Keratinocyte (primary cell): Measurements from ENCODE around the gene AKR1B1. TPM values are rescaled to one million over a fixed set of nuclear protein-coding genes. Genes with fewer than 3 reads are reported as not detected.

Experiments used
- DNase-seq: peaks from one replicate; pipeline ENCODE4 v3.0.0-alpha.2; 2011; ENCODE audit warnings: low read depth, missing footprints, low spot score
- FAIRE-seq: peaks from 2 replicates; lab custom pipeline; 2011; peaks lifted over from hg19 to GRCh38; lab: Jason Lieb, UNC
- H2AFZ ChIP-seq: 2 replicates; pipeline ENCODE4 v1.6.0; 2012; ENCODE audit warnings: low read length, control low read depth, inconsistent platforms; ENCODE audit not compliant: control insufficient read depth
- H3K27ac ChIP-seq: 2 replicates; pipeline ENCODE4 v1.5.1; 2011; ENCODE audit warnings: low read length; ENCODE audit not compliant: control insufficient read depth, insufficient read depth
- H3K27me3 ChIP-seq: 3 replicates; pipeline ENCODE4 v1.6.0; 2011; ENCODE audit warnings: low read length; ENCODE audit not compliant: control insufficient read depth, insufficient read depth; ENCODE audit errors: extremely low read depth
- H3K36me3 ChIP-seq, 2 experiments: 2 replicates in 1 of 2; 3 replicates in 1 of 2; pipeline ENCODE4 v1.5.1; 2011; ENCODE audit warnings: low read length in 2 of 2, mild to moderate bottlenecking in 1 of 2; ENCODE audit not compliant: control insufficient read depth in 2 of 2, insufficient read depth in 2 of 2; ENCODE audit errors: extremely low read depth in 1 of 2
- H3K4me1 ChIP-seq: 3 replicates; pipeline ENCODE4 v1.5.1; 2011; ENCODE audit warnings: low read length; ENCODE audit not compliant: control insufficient read depth, insufficient read depth; ENCODE audit errors: extremely low read depth
- H3K4me2 ChIP-seq: 3 replicates; pipeline ENCODE4 v1.6.0; 2011; ENCODE audit warnings: low read depth, low read length; ENCODE audit not compliant: control insufficient read depth, insufficient read depth; ENCODE audit errors: extremely low read depth
- H3K4me3 ChIP-seq, 3 experiments: fragments of 200-600 bp in 1 of 3; sonication (generic) in 1 of 3; 2 replicates in 2 of 3; 3 replicates in 1 of 3; pipeline ENCODE4 v1.5.1; 2011 to 2016; ENCODE audit warnings: low read length in 3 of 3, mild to moderate bottlenecking in 3 of 3, control low read depth in 2 of 3, inconsistent platforms in 1 of 3, low read depth in 1 of 3, mixed read lengths in 1 of 3, mixed run types in 1 of 3, moderate library complexity in 1 of 3; ENCODE audit not compliant: control insufficient read depth in 2 of 3, insufficient read depth in 2 of 3; ENCODE audit errors: extremely low read depth in 1 of 3
- H3K79me2 ChIP-seq: 2 replicates; pipeline ENCODE4 v1.6.0; 2012; ENCODE audit warnings: low read length; ENCODE audit not compliant: control insufficient read depth, insufficient read depth
- H3K9ac ChIP-seq: 3 replicates; pipeline ENCODE4 v1.6.0; 2011; ENCODE audit warnings: low read length; ENCODE audit not compliant: control insufficient read depth, insufficient read depth; ENCODE audit errors: extremely low read depth
- H3K9me1 ChIP-seq: 3 replicates; pipeline ENCODE4 v1.6.0; 2011; ENCODE audit warnings: low read length; ENCODE audit not compliant: control insufficient read depth, insufficient read depth; ENCODE audit errors: extremely low read depth
- H3K9me3 ChIP-seq: 2 replicates; pipeline ENCODE4 v1.5.1; 2012; ENCODE audit warnings: low read depth, low read length; ENCODE audit not compliant: control insufficient read depth
- H4K20me1 ChIP-seq: 3 replicates; pipeline ENCODE4 v1.6.0; 2011; ENCODE audit warnings: low read length; ENCODE audit not compliant: control insufficient read depth, insufficient read depth; ENCODE audit errors: extremely low read depth
- CTCF ChIP-seq, 3 experiments: IDR thresholded peaks in 1 of 3; conservative IDR thresholded peaks in 1 of 3; optimal IDR thresholded peaks in 1 of 3; 2 replicates in 2 of 3; 3 replicates in 1 of 3; pipeline versions ENCODE3 to v1.5.1; 2011; ENCODE audit warnings: low read length in 3 of 3, mild to moderate bottlenecking in 3 of 3, moderate library complexity in 2 of 3, control low read depth in 1 of 3, inconsistent platforms in 1 of 3; ENCODE audit not compliant: insufficient read depth in 2 of 3; ENCODE audit errors: extremely low read depth in 1 of 3
- EZH2 ChIP-seq: IDR thresholded peaks from one replicate; pipeline ENCODE4 v1.6.1; 2012; ENCODE audit warnings: inconsistent platforms, mild to moderate bottlenecking, low read length, moderate library complexity
- dilution Hi-C: fragments of 300-500 bp; cut with MboI; formaldehyde crosslinking; loops from one replicate; pipeline ENCODE4 v1.7.0; 2020; ENCODE audit warnings: low sequenced_read_pairs; ENCODE audit not compliant: extremely low pct_ligation_motif_present
- polyA plus RNA-seq, 5 experiments: library from polyadenylated mRNA; depleted of rRNA in 3 of 5; stranded (reverse) in 3 of 5; stranded (forward) in 1 of 5; unstranded in 1 of 5; fragments of >200 nt; gene quantifications; 1 replicate in 1 of 5; 2 replicates in 3 of 5; 3 replicates in 1 of 5; pipeline versions ENCODE4 v1.2.1 to v1.2.3, GENCODE V29; 2011 to 2012; ENCODE audit warnings: missing spikeins in 2 of 5, low read depth in 1 of 5, low replicate concordance in 1 of 5

AKR1B1 gene
- polyA plus RNA-seq, 1 donor (not counting 4 experiments of a cell fraction or from before 2014, with no cell fraction given): 139 TPM

GRCh38 chr7:134485203-134485602, 26.3 kb upstream of the AKR1B1 start:
- Histone ChIP-seq H3K4me3 (no peak overlapping the region), H3K9me3 (no peaks in the 10 kb centered on the region), H2AFZ (no peak overlapping the region), H3K9me1 (no peaks in the 10 kb centered on the region), H3K4me1 (peaks cover 8% of the 10 kb centered on the region), H3K79me2 (no peaks in the 10 kb centered on the region), H3K36me3 (no peaks in the 10 kb centered on the region), H3K27me3 (no peaks in the 10 kb centered on the region), H4K20me1 (no peaks in the 10 kb centered on the region), H3K27ac (no peak overlapping the region), H3K9ac (no peak overlapping the region), H3K4me2 (no peak overlapping the region)
- TF ChIP-seq CTCF (optimal IDR thresholded peaks at IDR 0.05 in 1 of 3, IDR thresholded peaks at IDR 0.05 in 1 of 3, conservative IDR thresholded peaks at IDR 0.05 in 1 of 3; ENCODE audit: extremely low read depth in 1 of 3, insufficient read depth in 2 of 3, low read length in 3 of 3) (no peak), EZH2 (no peak)
- dilution Hi-C loops: no loop called here
- DNase-seq (no peak), FAIRE-seq (no peak)

GRCh38 chr7:134483296-134483695, 24.4 kb upstream of the AKR1B1 start:
- FAIRE-seq: no peak

More at GRCh38 chr7:134483296-134483695, 24.4 kb upstream of the AKR1B1 start:
- H3K36me3 ChIP-seq: no peaks in the 10 kb centered on the region
- H2AFZ ChIP-seq: no peak overlapping the region
- no peaks in the 10 kb centered on the region for H4K20me1 ChIP-seq
- H3K4me1 ChIP-seq: peaks cover 8% of the 10 kb centered on the region
- no peak for DNase-seq
- H3K9me3 ChIP-seq: no peaks in the 10 kb centered on the region
- no peak overlapping the region for H3K4me3 ChIP-seq
- no peaks in the 10 kb centered on the region for H3K9me1 ChIP-seq
- no peaks in the 10 kb centered on the region for H3K27me3 ChIP-seq
- H3K4me2 ChIP-seq: no peak overlapping the region
- H3K9ac ChIP-seq: no peak overlapping the region
- H3K27ac ChIP-seq: no peak overlapping the region
- H3K79me2 ChIP-seq: no peaks in the 10 kb centered on the region
- TF ChIP-seq EZH2 (no peak), CTCF (optimal IDR thresholded peaks at IDR 0.05 in 1 of 3, IDR thresholded peaks at IDR 0.05 in 1 of 3, conservative IDR thresholded peaks at IDR 0.05 in 1 of 3; ENCODE audit: extremely low read depth in 1 of 3, insufficient read depth in 2 of 3, low read length in 3 of 3) (no peak)
- dilution Hi-C loops: no loop called here
